K562 (cell line): Measurements from ENCODE around the gene HAUS1. TPM values are rescaled to one million over a fixed set of nuclear protein-coding genes. Genes with fewer than 3 reads are reported as not detected.

Source experiments
- ATAC-seq: fragments of 200-7000 bp; cut with Tn5 transposase; 3 replicates; pipeline ENCODE4 v1.9.1; 2020; ENCODE audit warnings: moderate library complexity
- BruUV-seq: library from RNA; stranded (reverse); fragments of 400-500 nt; replicated peaks from 2 replicates; lab custom pipeline; 2021; lab: Mats Ljungman, UMichigan
- CTCF ChIA-PET: fragments of 300-600 bp; formaldehyde crosslinking; extraction: SDS; loops from one replicate; lab custom pipeline; 2021; ENCODE audit warnings: low intra/inter-chr PET ratio; lab: Yijun Ruan, JAX
- POLR2A ChIA-PET: fragments of 300-600, 350-650 bp; sonication (Branson Sonifier 250); formaldehyde crosslinking; extraction: SDS; loops from one replicate; lab custom pipeline; 2021; ENCODE audit warnings: antibody characterized with exemption, inconsistent platforms; lab: Yijun Ruan, JAX
- DNase-seq, 4 experiments: peaks; one replicate each; pipeline versions ENCODE4 v3.0.0 to v3.0.0-alpha.2; 2011 to 2018; ENCODE audit warnings: low spot score in 3 of 4, mixed read lengths in 3 of 4; ENCODE audit errors: extremely low read depth in 1 of 4
- FAIRE-seq: peaks from 2 replicates; lab custom pipeline; 2011; peaks lifted over from hg19 to GRCh38; lab: Jason Lieb, UNC
- H2AFZ ChIP-seq: 2 replicates; pipeline ENCODE4 v1.6.0; 2011; ENCODE audit warnings: low read depth, low read length, control low read depth, inconsistent platforms
- H3K27ac ChIP-seq: fragments of 200-600 bp; 3 replicates; pipeline ENCODE4 v1.8.0; 2011; ENCODE audit warnings: low read depth, mild to moderate bottlenecking, control low read depth, inconsistent platforms, low read length, moderate library complexity, mixed read lengths; ENCODE audit errors: extremely low read depth
- H3K27me3 ChIP-seq, 2 experiments: fragments of 300-600 bp in 1 of 2; 2 replicates in 1 of 2; 3 replicates in 1 of 2; pipeline versions ENCODE4 v1.6.0 to v1.8.0; 2011; ENCODE audit warnings: inconsistent platforms in 2 of 2, low read length in 2 of 2, mild to moderate bottlenecking in 1 of 2, mixed read lengths in 1 of 2, moderate library complexity in 1 of 2; ENCODE audit not compliant: control insufficient read depth in 2 of 2, insufficient read depth in 2 of 2
- H3K36me3 ChIP-seq: fragments of 300-600 bp; 3 replicates; pipeline ENCODE4 v1.8.0; 2011; ENCODE audit warnings: mild to moderate bottlenecking, low read length, inconsistent platforms; ENCODE audit not compliant: control insufficient read depth, insufficient read depth
- H3K4me1 ChIP-seq, 2 experiments: fragments of 200-600 bp in 1 of 2; replicated peaks in 1 of 2; 2 replicates in 1 of 2; 3 replicates in 1 of 2; pipeline versions ENCODE4 v1.5.1 to v1.8.0; 2011; ENCODE audit warnings: inconsistent platforms in 2 of 2, low read length in 2 of 2, mild to moderate bottlenecking in 1 of 2, mixed read lengths in 1 of 2, moderate library complexity in 1 of 2; ENCODE audit not compliant: control insufficient read depth in 2 of 2, insufficient read depth in 2 of 2
- H3K4me2 ChIP-seq: 2 replicates; pipeline ENCODE4 v1.6.1; 2011; ENCODE audit warnings: low read length, control low read depth, inconsistent platforms, mixed read lengths; ENCODE audit not compliant: insufficient read depth
- H3K4me3 ChIP-seq: fragments of 200-600 bp; sonication (generic), shearing (Covaris generic); 2 replicates; pipeline ENCODE4 v1.5.1; 2016; ENCODE audit warnings: control low read depth, inconsistent platforms
- H3K79me2 ChIP-seq: fragments of 200-600 bp; 3 replicates; pipeline ENCODE4 v1.8.0; 2011; ENCODE audit warnings: low read length, inconsistent platforms; ENCODE audit not compliant: control insufficient read depth, insufficient read depth
- H3K9ac ChIP-seq, 2 experiments: 2 replicates each; pipeline versions ENCODE4 v1.6.0 to v1.6.1; 2011; ENCODE audit warnings: low read depth in 2 of 2, low read length in 2 of 2, control low read depth in 1 of 2, inconsistent platforms in 1 of 2, mild to moderate bottlenecking in 1 of 2, mixed read lengths in 1 of 2; ENCODE audit not compliant: insufficient read depth in 1 of 2
- H3K9me1 ChIP-seq: one replicate; pipeline ENCODE4 v1.6.0; 2011; ENCODE audit warnings: inconsistent platforms, mild to moderate bottlenecking, low read length, moderate library complexity; ENCODE audit not compliant: control insufficient read depth, insufficient read depth
- H3K9me3 ChIP-seq: replicated peaks from 2 replicates; pipeline ENCODE4 v1.5.1; 2011; ENCODE audit warnings: low read depth, low read length, inconsistent platforms; ENCODE audit not compliant: control insufficient read depth, insufficient read depth
- H4K20me1 ChIP-seq: replicated peaks from 2 replicates; pipeline ENCODE4 v1.6.1; 2011; ENCODE audit warnings: low read length, inconsistent platforms, mixed read lengths; ENCODE audit not compliant: control insufficient read depth, insufficient read depth
- ATF2 ChIP-seq: sonication (generic); formaldehyde crosslinking; IDR thresholded peaks from 2 replicates; pipeline ENCODE4 v1.8.1; 2022; ENCODE audit warnings: missing genetic modification reagents
- CCNT2 ChIP-seq: IDR thresholded peaks from 2 replicates; pipeline ENCODE4 v1.6.1; 2011; ENCODE audit warnings: borderline replicate concordance, low read depth, mild to moderate bottlenecking, moderate library complexity, mixed read lengths, low read length; ENCODE audit not compliant: insufficient read length; ENCODE audit errors: extremely low read depth
- EWSR1 ChIP-seq: fragments of 450-650 bp; IDR thresholded peaks from 2 replicates; pipeline ENCODE4 v1.6.1; 2018; ENCODE audit warnings: borderline replicate concordance, mild to moderate bottlenecking, low read depth, moderate library complexity; ENCODE audit not compliant: partially characterized antibody
- FOXP4 ChIP-seq: sonication (generic); formaldehyde crosslinking; IDR thresholded peaks from 2 replicates; pipeline ENCODE4 v1.8.0; 2022; ENCODE audit warnings: mild to moderate bottlenecking, missing genetic modification reagents, borderline replicate concordance
- HNRNPL ChIP-seq: fragments of 200-400 bp; formaldehyde crosslinking; IDR thresholded peaks from 2 replicates; pipeline ENCODE4 v1.6.1; 2017; ENCODE audit warnings: low read depth, mild to moderate bottlenecking, low read length
- MCM7 ChIP-seq, 2 experiments: fragments of 450-650 bp; IDR thresholded peaks; 2 replicates each; pipeline ENCODE4 v1.6.1; 2016 to 2018
- NBN ChIP-seq: fragments of 450-650 bp; IDR thresholded peaks from 2 replicates; pipeline ENCODE4 v1.6.1; 2016; ENCODE audit warnings: low read depth, mild to moderate bottlenecking
- NONO ChIP-seq, 2 experiments: fragments of 200-400 bp in 1 of 2; fragments of 450-650 bp in 1 of 2; formaldehyde crosslinking in 1 of 2; IDR thresholded peaks; 2 replicates each; pipeline ENCODE4 v1.6.1; 2017; ENCODE audit warnings: low read depth in 2 of 2, mild to moderate bottlenecking in 2 of 2, moderate library complexity in 2 of 2, low read length in 1 of 2
- NR4A1 ChIP-seq, 2 experiments: fragments of 250-450 bp in 1 of 2; fragments of 450-650 bp in 1 of 2; sonication (Bioruptor Pico) in 1 of 2; IDR thresholded peaks; 2 replicates each; pipeline versions ENCODE4 v1.4.0 to v1.6.1; 2016 to 2020; ENCODE audit warnings: mild to moderate bottlenecking in 2 of 2, missing compliant biosample characterization in 1 of 2, missing genetic modification characterization in 1 of 2, moderate library complexity in 1 of 2
- RBM14 ChIP-seq: fragments of 200-400 bp; formaldehyde crosslinking; IDR thresholded peaks from 2 replicates; pipeline ENCODE4 v1.6.1; 2018; ENCODE audit warnings: low read depth, mild to moderate bottlenecking, low read length, moderate library complexity, borderline replicate concordance; ENCODE audit not compliant: insufficient read depth
- ZBTB17 ChIP-seq: fragments of 450-650 bp; formaldehyde crosslinking; IDR thresholded peaks from 2 replicates; pipeline ENCODE4 v1.4.0; 2020; ENCODE audit warnings: mild to moderate bottlenecking
- ZMIZ1 ChIP-seq, 2 experiments: fragments of 150-350 bp in 1 of 2; IDR thresholded peaks; 2 replicates each; pipeline ENCODE4 v1.6.1; 2012 to 2016; ENCODE audit warnings: low read depth in 2 of 2, low read length in 2 of 2, mild to moderate bottlenecking in 1 of 2, moderate library complexity in 1 of 2
- WGBS: fragments of 100-300 bp; shearing (Covaris generic); methylation state at CpG from one replicate; pipeline ENCODE4 v1.1.6; 2016; ENCODE audit warnings: low coverage, mixed read lengths; ENCODE audit not compliant: insufficient coverage; ENCODE audit errors: missing lambda C conversion rate; 5-methylcytosine and 5-hydroxymethylcytosine counted together
- in situ Hi-C: fragments of 300-500 bp; cut with MboI; formaldehyde crosslinking; loops from 4 replicates; pipeline ENCODE4 v1.15.0; 2018; ENCODE audit warnings: inconsistent platforms, mixed read lengths
- intact Hi-C: fragments of 100-400 bp; cut with micrococcal nuclease; formaldehyde crosslinking; loops from 2 replicates; pipeline ENCODE4 v1.14.2; 2022
- polyA plus RNA-seq, 8 experiments: library from polyadenylated mRNA; depleted of rRNA in 4 of 8; stranded (reverse) in 5 of 8; unstranded in 3 of 8; fragments of >200 nt; fragmentation: Nextera tagmentation in 2 of 8; fragmentation: Illumina TruSeq in 1 of 8; extraction: Ambion mirVana in 2 of 8; extraction: Trizol in 1 of 8; gene quantifications; 2 replicates each; pipeline versions ENCODE4 v1.2.1 to v1.2.3, GENCODE V29; 2011 to 2014; ENCODE audit warnings: inconsistent platforms in 1 of 8, missing spikeins in 1 of 8
- total RNA-seq, 7 experiments: library from RNA; depleted of rRNA in 6 of 7; stranded (reverse); fragments of >200 nt in 6 of 7; fragmentation: Illumina TruSeq in 2 of 7; extraction: Trizol in 2 of 7; gene quantifications; 2 replicates each; pipeline versions ENCODE4 v1.2.1 to v1.2.3, GENCODE V29; 2011 to 2021; ENCODE audit warnings: low replicate concordance in 1 of 7

Gene HAUS1
- total and polyA plus RNA-seq, 9 of the 15 experiments (the other 6 are each of a cell fraction or from before 2014, with no cell fraction given) = 45.6 to 135 (median 76.3) TPM

GRCh38 chr18:46096651-46097300 is 7.4 kb upstream of the HAUS1 start (continued):
- TF ChIP-seq RBM14 = no peak
- TF ChIP-seq NR4A1 (CRISPR knock-in tag; IDR thresholded peaks at IDR 0.05) = no peak
- no peak for TF ChIP-seq NR4A1 (tag; IDR thresholded peaks at IDR 0.05)
- TF ChIP-seq ZBTB17 (CRISPR knock-in tag) = no peak

- DNase-seq (peak in 1 of 4 experiments; percentile 9), FAIRE-seq (peak; percentile 40), ATAC-seq (peak; percentile 18)
- no peak overlapping the region for H2AFZ ChIP-seq
- POLR2A ChIA-PET = interaction anchor here (0.6 to 0.9 kb wide), 2 partner anchors 103 to 186 kb away, joined by 3 to 4 read pairs; no protein-coding TSS in a partner anchor
- peaks cover 3 to 6% of the 10 kb centered on the region in 2 experiments; a peak in 2 of 5 replicates for H3K4me1 ChIP-seq
- H3K4me3 ChIP-seq = peak overlapping the region; percentile 94
- H3K4me2 ChIP-seq = peak overlapping the region; percentile 88
- BruUV-seq = no TSS peak
- 0% methylated on average over 8 of the region's 8 CpGs for WGBS
- CTCF ChIA-PET = no interaction called here
- H3K27me3 ChIP-seq = no peaks in the 10 kb centered on the region
- H3K36me3 ChIP-seq = peaks cover 36% of the 10 kb centered on the region
- peaks cover 61% of the 10 kb centered on the region for H3K79me2 ChIP-seq
- peak overlapping the region; percentile 99 for H3K27ac ChIP-seq
- intact Hi-C loops = no loop called here
- H4K20me1 ChIP-seq = no peaks in the 10 kb centered on the region
- in situ Hi-C loops = no loop called here
- no peaks in the 10 kb centered on the region for H3K9me1 ChIP-seq
- peak overlapping the region; percentile 98 to 99 for H3K9ac ChIP-seq
- H3K9me3 ChIP-seq = no peaks in the 10 kb centered on the region
- TF ChIP-seq ATF2 (CRISPR knock-in tag) = no peak
- TF ChIP-seq CCNT2 = no peak
- no peak for TF ChIP-seq MCM7 (IDR thresholded peaks at IDR 0.05)
- TF ChIP-seq ZMIZ1 (IDR thresholded peaks at IDR 0.05; ENCODE audit: low read depth in 2 of 2, low read length in 2 of 2) = no peak
- no peak for TF ChIP-seq NBN
- no peak for TF ChIP-seq FOXP4 (CRISPR knock-in tag)
- no peak for TF ChIP-seq HNRNPL
- TF ChIP-seq EWSR1 = no peak
- no peak for TF ChIP-seq NONO (IDR thresholded peaks at IDR 0.05; ENCODE audit: low read depth in 2 of 2, low read length in 1 of 2)
Measured at GRCh38 chr18:46097431-46097800, 6.8 kb upstream of the HAUS1 start.
